Measurements from ENCODE around the gene TAF3.

DNA sequence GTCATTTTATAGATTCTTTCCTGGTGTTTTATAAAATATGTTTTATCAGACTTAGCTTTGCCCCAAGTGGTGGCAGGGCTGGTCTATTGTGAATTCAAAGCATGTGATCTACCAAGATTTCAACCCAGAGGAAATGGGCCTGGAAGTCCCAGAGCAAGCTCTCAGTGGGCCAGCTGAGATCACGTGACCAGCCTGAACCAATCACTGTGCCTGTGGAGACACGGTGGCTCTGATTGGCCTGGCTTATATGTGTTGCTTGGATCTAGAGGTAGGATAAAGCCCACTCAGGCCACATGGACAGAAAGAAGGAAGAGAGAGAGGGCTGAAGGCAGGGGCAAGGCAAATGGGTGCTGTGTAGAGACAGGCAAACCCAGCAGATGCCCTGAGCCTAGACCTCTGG is 170.7 kb downstream of the TAF3 start:
- no peak for TF ChIP-seq GATA2 (IDR thresholded peaks at IDR 0.05; ENCODE audit: low read depth, low read length)
- TF ChIP-seq GATA3 (IDR thresholded peaks at IDR 0.05; ENCODE audit: low read depth, low read length) = no peak
